SK-N-SH (cell line): ENCODE results near the gene NT5DC2. TPM values are rescaled to one million over a fixed set of nuclear protein-coding genes. Genes with fewer than 3 reads are reported as not detected.

Source experiments
- CTCF ChIA-PET: fragments of 300-600, 350-600 bp; formaldehyde crosslinking; extraction: SDS; loops from one replicate; lab custom pipeline; 2021; lab: Yijun Ruan, JAX
- POLR2A ChIA-PET: fragments of 350-600 bp; sonication (Branson Sonifier 250); formaldehyde crosslinking; extraction: SDS; loops from one replicate; lab custom pipeline; 2020; ENCODE audit warnings: antibody characterized with exemption, inconsistent platforms; lab: Yijun Ruan, JAX
- DNase-seq: peaks from one replicate; pipeline ENCODE4 v3.0.0; 2012
- H2AFZ ChIP-seq: fragments of 200-600 bp; sonication (generic); 2 replicates; pipeline ENCODE4 v1.8.1; 2016; ENCODE audit warnings: antibody characterized with exemption, mild to moderate bottlenecking, low read depth
- H3F3A ChIP-seq: fragments of 200-600 bp; sonication (generic); replicated peaks from 2 replicates; pipeline ENCODE3; 2016; ENCODE audit warnings: antibody characterized with exemption, mild to moderate bottlenecking; ENCODE audit not compliant: insufficient read depth
- H3K27ac ChIP-seq, 2 experiments: fragments of 200-500 bp in 1 of 2; fragments of 200-600 bp in 1 of 2; sonication (Bioruptor generic) in 1 of 2; sonication (generic), shearing (Covaris generic) in 1 of 2; 2 replicates each; pipeline versions ENCODE4 v1.5.1 to v1.6.1; 2014 to 2016; ENCODE audit warnings: low read depth in 2 of 2, inconsistent platforms in 1 of 2, low read length in 1 of 2, mild to moderate bottlenecking in 1 of 2, mixed read lengths in 1 of 2
- H3K27me3 ChIP-seq: fragments of 200-600 bp; sonication (generic), shearing (Covaris generic); 2 replicates; pipeline ENCODE4 v1.6.1; 2016; ENCODE audit warnings: mixed run types; ENCODE audit not compliant: insufficient read depth
- H3K36me3 ChIP-seq, 2 experiments: fragments of 200-500 bp in 1 of 2; fragments of 200-600 bp in 1 of 2; sonication (Bioruptor generic) in 1 of 2; sonication (generic) in 1 of 2; replicated peaks in 1 of 2; 2 replicates each; pipeline versions ENCODE3 to v1.5.1; 2014 to 2016; ENCODE audit warnings: low read length in 1 of 2, mild to moderate bottlenecking in 1 of 2; ENCODE audit not compliant: insufficient read depth in 2 of 2, control insufficient read depth in 1 of 2
- H3K4me1 ChIP-seq, 2 experiments: fragments of 200-500 bp in 1 of 2; fragments of 200-600 bp in 1 of 2; sonication (Bioruptor generic) in 1 of 2; sonication (generic), shearing (Covaris generic) in 1 of 2; 2 replicates each; pipeline versions ENCODE4 v1.5.1 to v1.6.1; 2014 to 2016; ENCODE audit warnings: low read depth in 1 of 2, low read length in 1 of 2, mixed run types in 1 of 2; ENCODE audit not compliant: insufficient read depth in 2 of 2, control insufficient read depth in 1 of 2
- H3K4me2 ChIP-seq: fragments of 200-600 bp; sonication (generic), shearing (Covaris generic); 2 replicates; pipeline ENCODE4 v1.6.1; 2017; ENCODE audit warnings: mixed run types
- H3K4me3 ChIP-seq, 2 experiments: fragments of 200-500 bp in 1 of 2; fragments of 200-600 bp in 1 of 2; sonication (Bioruptor generic) in 1 of 2; sonication (generic), shearing (Covaris generic) in 1 of 2; 2 replicates each; pipeline versions ENCODE4 v1.5.1 to v1.8.1; 2014 to 2016; ENCODE audit warnings: low read depth in 2 of 2, inconsistent platforms in 1 of 2, low read length in 1 of 2, mild to moderate bottlenecking in 1 of 2, mixed read lengths in 1 of 2, moderate library complexity in 1 of 2
- H3K79me2 ChIP-seq: fragments of 200-600 bp; sonication (generic); 2 replicates; pipeline ENCODE4 v1.8.1; 2017; ENCODE audit warnings: mild to moderate bottlenecking; ENCODE audit not compliant: insufficient read depth
- H3K9ac ChIP-seq: fragments of 200-600 bp; sonication (generic); 2 replicates; pipeline ENCODE4 v1.6.1; 2017; ENCODE audit warnings: mixed run types
- H3K9me2 ChIP-seq: fragments of 200-600 bp; sonication (generic); 2 replicates; pipeline ENCODE4 v1.6.1; 2017; ENCODE audit warnings: mixed run types
- H3K9me3 ChIP-seq: fragments of 200-600 bp; sonication (generic); 2 replicates; pipeline ENCODE4 v1.6.1; 2017; ENCODE audit warnings: mixed run types, mild to moderate bottlenecking, moderate library complexity
- H4K20me1 ChIP-seq: fragments of 200-600 bp; sonication (generic); 2 replicates; pipeline ENCODE4 v1.6.1; 2017; ENCODE audit warnings: mild to moderate bottlenecking, mixed run types; ENCODE audit not compliant: insufficient read depth
- FOXM1 ChIP-seq: IDR thresholded peaks from 2 replicates; pipeline ENCODE4 v1.4.0; 2012; ENCODE audit warnings: low read depth, mild to moderate bottlenecking
- GABPA ChIP-seq: IDR thresholded peaks from 2 replicates; pipeline ENCODE4 v1.4.0; 2012; ENCODE audit warnings: low read depth, mild to moderate bottlenecking
- GATA2 ChIP-seq: sonication (generic); formaldehyde crosslinking; IDR thresholded peaks from 2 replicates; pipeline ENCODE4 v1.5.0; 2020; ENCODE audit warnings: mild to moderate bottlenecking, missing genetic modification reagents
- RCOR1 ChIP-seq: fragments of 150-350 bp; IDR thresholded peaks from 2 replicates; pipeline ENCODE4 v1.6.1; 2017; ENCODE audit warnings: antibody characterized with exemption, low read length
- TAF1 ChIP-seq: IDR thresholded peaks from 2 replicates; pipeline ENCODE4 v1.6.1; 2012; ENCODE audit warnings: low read depth, mild to moderate bottlenecking, low read length, moderate library complexity, borderline replicate concordance
- TCF12 ChIP-seq: IDR thresholded peaks from 2 replicates; pipeline ENCODE4 v1.4.0; 2012
- USF2 ChIP-seq: fragments of 150-350 bp; IDR thresholded peaks from 2 replicates; pipeline ENCODE4 v1.6.1; 2017; ENCODE audit warnings: antibody characterized with exemption, low read length, low read depth, borderline replicate concordance
- YY1 ChIP-seq: IDR thresholded peaks from 2 replicates; pipeline ENCODE4 v1.4.0; 2012; ENCODE audit warnings: low read depth, mild to moderate bottlenecking
- WGBS: methylation state at CpG from one replicate; pipeline ENCODE4 v1.1.6; 2017; ENCODE audit warnings: low lambda C conversion rate; 5-methylcytosine and 5-hydroxymethylcytosine counted together
- polyA plus RNA-seq, 3 experiments: library from polyadenylated mRNA; depleted of rRNA; stranded (reverse); fragments of >200 nt; gene quantifications; 2 replicates each; pipeline ENCODE4 v1.2.3, GENCODE V29; 2012
- small RNA-seq, 7 experiments: library from RNA; depleted of rRNA; stranded (forward); fragments of <200 nt; gene quantifications; one replicate each; pipeline ENCODE3, GENCODE V24; 2012
- TF ChIP-seq, protein P1 (sequence below): IDR thresholded peaks from 2 replicates; pipeline ENCODE4 v1.4.0; 2012; ENCODE audit warnings: low read depth

The NT5DC2 gene
- polyA plus RNA-seq, 1 of the 3 experiments (the other 2 are of a cell fraction) = 113 TPM

DNA sequence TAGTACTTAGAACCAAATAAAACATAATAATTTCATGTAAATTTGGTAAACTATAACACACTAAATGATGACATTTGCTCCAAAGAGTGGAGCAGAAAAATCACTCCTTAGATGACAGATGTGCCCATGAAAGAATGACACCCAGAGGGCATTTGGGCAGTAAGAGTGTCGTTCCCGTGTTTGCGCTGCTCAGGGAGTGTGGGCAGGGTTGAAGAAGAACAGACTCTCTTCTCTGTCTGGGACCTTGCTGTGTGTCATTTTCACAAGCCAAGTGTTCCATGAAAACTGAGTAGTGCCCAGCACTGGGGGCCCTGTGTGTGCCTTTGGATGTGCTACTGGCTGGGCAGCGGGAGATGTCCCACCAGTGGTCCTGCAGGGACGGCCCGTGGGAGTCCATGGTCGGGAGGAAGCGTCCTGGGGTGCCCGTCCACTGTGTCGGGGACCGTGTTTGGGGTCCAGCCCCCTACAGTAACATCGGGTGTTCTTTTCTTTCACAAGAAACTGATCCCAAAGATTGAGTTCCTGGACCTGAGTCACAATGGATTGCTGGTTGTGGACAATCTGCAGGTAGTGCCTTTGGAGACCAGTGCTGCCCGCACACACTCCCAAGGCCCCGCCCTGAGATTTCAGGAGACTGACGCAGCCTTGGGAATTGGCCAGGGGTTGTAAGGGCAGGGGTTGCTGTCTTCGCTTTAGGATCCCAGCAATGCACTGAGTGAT lies 56.4 kb downstream of the NT5DC2 start:
- no peak overlapping the region for H3K4me2 ChIP-seq
- DNase-seq = no peak
- H2AFZ ChIP-seq = no peak overlapping the region
- H3K4me3 ChIP-seq = no peak overlapping the region
- 0 out of 2 replicates have a peak, but pooled peaks cover 7% of the 10 kb centered on the region for H3K79me2 ChIP-seq
- WGBS = 91% methylated on average over 7 of the region's 16 CpGs
- no peak for TF ChIP-seq GABPA
- TF ChIP-seq, protein P1, sequence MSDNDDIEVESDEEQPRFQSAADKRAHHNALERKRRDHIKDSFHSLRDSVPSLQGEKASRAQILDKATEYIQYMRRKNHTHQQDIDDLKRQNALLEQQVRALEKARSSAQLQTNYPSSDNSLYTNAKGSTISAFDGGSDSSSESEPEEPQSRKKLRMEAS = no peak
- TF ChIP-seq RCOR1 = no peak
- no peak for TF ChIP-seq TCF12
- TF ChIP-seq GATA2 = no peak
- TF ChIP-seq TAF1 = no peak
- TF ChIP-seq USF2 = no peak
- TF ChIP-seq FOXM1 = no peak
- TF ChIP-seq YY1 = no peak
- no peaks in the 10 kb centered on the region for H3K9me2 ChIP-seq
- peaks cover 0 to 28% of the 10 kb centered on the region in 2 experiments; a peak in 1 of 4 replicates for H3K4me1 ChIP-seq
- ChIA-PET POLR2A (no interaction called here), CTCF (no interaction called here)
- H4K20me1 ChIP-seq = no peaks in the 10 kb centered on the region
- no peaks in the 10 kb centered on the region for H3F3A ChIP-seq
- no peak overlapping the region for H3K9ac ChIP-seq
- peaks cover 49 to 83% of the 10 kb centered on the region in 2 experiments for H3K36me3 ChIP-seq
- H3K27me3 ChIP-seq = no peaks in the 10 kb centered on the region
- no peak overlapping the region for H3K27ac ChIP-seq
- H3K9me3 ChIP-seq = no peaks in the 10 kb centered on the region

Small RNA genes lying within 50 kb of the gene (small RNA-seq; reads per million reads assigned to genes)
- 0 reads per million in 7 experiments for gene RNU6-856P
- 0 reads per million in 7 experiments for gene RNU6ATAC16P

Other genes with a start within 250 kb of the NT5DC2 start
- 16.8 and 18.8 TPM in 2 replicates for gene GLYCTK, start 246.0 kb downstream of the NT5DC2 start, polyA plus RNA-seq (2012; rRNA removed)
- gene DNAH1, start 217.5 kb downstream of the NT5DC2 start, polyA plus RNA-seq (2012; rRNA removed) = 5.1 and 6.7 TPM in 2 replicates
- 66.5 and 66.8 TPM in 2 replicates for gene BAP1, start 123.8 kb downstream of the NT5DC2 start, polyA plus RNA-seq (2012; rRNA removed)
- gene PHF7, start 123.2 kb downstream of the NT5DC2 start, polyA plus RNA-seq (2012; rRNA removed) = 8.6 and 11.3 TPM in 2 replicates
- 0.10 and 0.13 TPM in 2 replicates for gene SEMA3G, start 88.8 kb downstream of the NT5DC2 start, polyA plus RNA-seq (2012; rRNA removed)
- 2.6 and 3.0 TPM in 2 replicates for gene TNNC1, start 79.8 kb downstream of the NT5DC2 start, polyA plus RNA-seq (2012; rRNA removed)
- 77.5 and 95.1 TPM in 2 replicates for gene NISCH, start 78.3 kb downstream of the NT5DC2 start, polyA plus RNA-seq (2012; rRNA removed)
- gene STAB1, start 38.5 kb downstream of the NT5DC2 start, polyA plus RNA-seq (2012; rRNA removed) = 0.03 and 0.05 TPM in 2 replicates
- gene UQCC5, start 2.7 kb upstream of the NT5DC2 start, polyA plus RNA-seq (2012; rRNA removed) = 43.8 and 124 TPM in 2 replicates
- 14.0 and 14.3 TPM in 2 replicates for gene PBRM1, start 152.1 kb upstream of the NT5DC2 start, polyA plus RNA-seq (2012; rRNA removed)
- gene GNL3, start 152.2 kb upstream of the NT5DC2 start, polyA plus RNA-seq (2012; rRNA removed) = 55.0 and 77.0 TPM in 2 replicates
- 102 and 135 TPM in 2 replicates for gene GLT8D1, start 171.9 kb upstream of the NT5DC2 start, polyA plus RNA-seq (2012; rRNA removed)
- gene SPCS1, start 172.2 kb upstream of the NT5DC2 start, polyA plus RNA-seq (2012; rRNA removed) = 191 and 198 TPM in 2 replicates
- 8.8 and 9.3 TPM in 2 replicates for gene NEK4, start 237.1 kb upstream of the NT5DC2 start, polyA plus RNA-seq (2012; rRNA removed)
- gene ITIH1, start 243.7 kb upstream of the NT5DC2 start, polyA plus RNA-seq (2012; rRNA removed) = not detected in 2 replicates